ENCODE data around the gene ARHGAP22.

GRCh38 chr10:48550071-48550691 lies 54.7 kb downstream of the ARHGAP22 start:
- TF ChIP-seq USF2 (IDR thresholded peaks at IDR 0.05; ENCODE audit: low read depth, low read length) (no peak), CTCF (conservative IDR thresholded peaks at IDR 0.05; ENCODE audit: low read depth, low read length) (no peak), POLR2A (IDR thresholded peaks at IDR 0.05; ENCODE audit: low read depth, low read length) (no peak), RAD21 (IDR thresholded peaks at IDR 0.05; ENCODE audit: low read length) (no peak)

Data from IMR-90 (cell line).